ENCODE measurements around the gene SH3BP5.

The SH3BP5 gene

GRCh38 chr3:15324379-15324808 is 8.0 kb downstream of the SH3BP5 start:
- no peak for DNase-seq

- DNase-seq: no peak
Observed at GRCh38 chr3:15323063-15323462, 9.3 kb downstream of the SH3BP5 start.

DNA sequence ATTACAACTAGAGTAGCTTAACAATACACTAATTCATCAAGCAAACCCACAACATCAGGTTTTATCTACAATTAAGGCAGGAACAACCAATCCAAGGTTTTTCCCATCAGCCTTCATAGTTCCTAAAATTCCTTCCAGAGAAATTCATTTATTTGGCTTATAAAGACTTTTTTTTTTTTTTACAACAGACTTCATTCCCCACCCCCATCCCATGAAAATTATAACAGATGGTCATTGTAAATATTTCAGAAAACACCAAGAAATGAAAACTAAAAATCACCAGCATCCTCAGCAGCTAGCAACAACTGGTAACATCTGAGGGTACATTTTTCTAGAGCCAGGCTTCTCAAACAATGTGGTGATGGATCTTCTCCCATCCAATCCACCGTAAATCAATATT is 11.0 kb downstream of the SH3BP5 start:
- no peak for DNase-seq

- no peak for DNase-seq
Observed at GRCh38 chr3:15319575-15319974, 12.8 kb downstream of the SH3BP5 start.

GRCh38 chr3:15319136-15319535 is 13.2 kb downstream of the SH3BP5 start:
- DNase-seq: no peak

GRCh38 chr3:15318661-15319060 is 13.7 kb downstream of the SH3BP5 start:
- no peak for DNase-seq

DNA sequence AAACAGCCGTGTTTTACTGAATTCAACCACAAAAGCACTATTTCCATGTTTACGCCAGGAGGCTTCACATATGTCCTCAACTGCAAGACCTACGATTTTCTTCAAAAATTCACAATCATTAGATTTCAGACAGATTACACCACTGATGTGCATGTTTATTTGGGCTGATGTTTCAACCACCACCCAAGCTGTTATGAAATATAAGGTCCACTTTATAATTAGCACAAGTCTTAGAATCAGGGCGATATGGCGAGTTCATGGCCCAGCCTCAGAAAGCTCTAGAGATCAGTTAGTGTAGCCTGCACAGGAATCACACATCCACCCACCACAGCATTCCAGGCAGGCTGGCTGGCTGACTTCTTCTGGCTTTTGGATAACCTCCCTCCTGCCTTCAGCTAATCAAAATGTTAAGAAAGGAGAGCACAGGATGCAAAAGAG is 15.4 kb downstream of the SH3BP5 start:
- DNase-seq: no peak

- no peak for DNase-seq
Observed at GRCh38 chr3:15315003-15315402, 17.4 kb downstream of the SH3BP5 start.

DNA sequence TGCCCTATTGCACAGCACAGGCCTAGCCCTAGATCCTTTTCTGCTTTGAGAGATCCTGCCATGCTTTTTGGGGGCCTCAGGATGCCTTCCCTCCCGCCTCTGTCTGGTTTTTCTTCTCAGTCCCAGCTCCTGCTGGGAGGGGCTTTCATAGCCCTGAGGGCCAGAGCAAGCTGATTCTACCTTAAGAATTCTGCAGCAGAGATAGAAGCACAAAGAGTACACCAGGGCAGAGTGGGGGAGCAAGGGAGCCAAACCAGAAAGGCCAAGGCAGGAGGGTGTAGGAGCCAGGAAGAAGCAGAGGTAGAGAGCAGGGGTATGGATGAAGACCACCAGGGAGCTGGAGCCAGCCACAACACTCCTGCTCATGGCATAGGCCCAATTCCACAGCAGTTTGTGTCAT is 18.1 kb downstream of the SH3BP5 start:
- DNase-seq: no peak

DNA sequence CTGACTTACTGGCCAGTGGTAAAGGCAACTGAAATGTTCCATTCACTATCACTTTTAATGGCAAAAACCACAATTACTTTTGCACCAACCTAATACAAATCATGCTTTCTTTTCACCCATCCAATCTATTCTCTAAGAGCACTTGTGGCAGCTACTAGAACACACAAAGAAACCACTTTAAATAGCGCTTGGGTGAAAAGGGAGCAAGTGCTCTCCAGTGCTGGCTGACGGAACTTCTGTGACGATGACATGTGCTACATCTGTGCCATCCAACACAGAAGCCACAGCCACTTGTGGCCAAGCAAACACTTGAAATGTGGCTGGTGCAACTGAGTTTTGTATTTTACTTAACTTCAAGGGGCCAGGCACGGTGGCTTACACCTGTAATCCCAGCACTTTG is 18.9 kb downstream of the SH3BP5 start:
- no peak for DNase-seq

DNA sequence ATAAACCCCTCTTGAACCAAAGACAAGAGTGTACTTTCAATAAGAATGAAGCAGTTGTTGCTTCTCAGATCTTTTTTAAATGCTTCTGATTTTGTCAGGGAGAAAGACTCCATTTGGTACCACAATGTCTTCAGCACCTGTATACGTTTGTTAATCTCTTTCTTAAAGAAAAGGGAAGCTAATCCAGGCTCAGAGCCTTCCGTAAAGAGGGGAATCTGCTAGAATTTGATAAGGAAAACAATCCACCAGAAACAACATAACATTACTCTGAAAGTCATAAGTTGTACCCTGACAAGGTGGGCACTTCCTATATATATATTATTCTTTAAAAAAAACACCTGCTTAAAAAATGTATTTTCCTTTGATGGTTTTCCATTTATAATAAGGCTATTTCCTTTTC is 19.8 kb downstream of the SH3BP5 start:
- DNase-seq: no peak

GRCh38 chr3:15310491-15311370 is 21.7 kb downstream of the SH3BP5 start:
- peak; percentile 38 to 73 for DNase-seq

DNA sequence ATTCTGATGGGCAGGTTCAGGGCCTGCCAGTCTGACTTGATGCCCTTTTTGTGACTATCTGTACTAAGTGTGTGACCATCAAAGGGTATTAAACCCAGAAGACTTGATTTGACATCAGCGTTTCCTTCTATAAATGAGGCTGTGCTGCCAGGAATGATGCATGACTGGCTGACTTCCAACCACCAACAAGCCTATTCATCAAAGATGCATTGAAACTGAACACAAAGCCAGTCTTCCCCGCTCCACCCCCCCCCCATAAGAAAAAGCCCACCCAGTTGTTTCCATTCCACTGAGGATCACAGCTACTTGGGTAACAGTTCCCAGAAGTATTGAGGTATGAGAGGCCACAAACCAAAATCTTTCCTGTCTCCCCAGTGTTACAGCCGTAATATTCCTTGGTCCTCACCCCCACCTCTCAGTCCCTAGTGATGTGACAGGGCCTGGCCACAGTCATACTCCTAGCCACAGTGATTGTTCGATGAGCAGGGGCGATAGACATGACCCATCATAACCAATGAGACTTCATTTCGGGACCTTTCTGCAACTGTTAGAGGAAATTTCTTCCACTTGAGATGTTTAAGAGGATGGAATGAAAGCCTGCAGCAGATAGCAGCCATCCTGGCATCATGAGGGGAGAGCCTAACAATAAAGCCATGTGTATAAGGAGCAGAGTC is 22.6 kb downstream of the SH3BP5 start:
- no peak for DNase-seq

DNA sequence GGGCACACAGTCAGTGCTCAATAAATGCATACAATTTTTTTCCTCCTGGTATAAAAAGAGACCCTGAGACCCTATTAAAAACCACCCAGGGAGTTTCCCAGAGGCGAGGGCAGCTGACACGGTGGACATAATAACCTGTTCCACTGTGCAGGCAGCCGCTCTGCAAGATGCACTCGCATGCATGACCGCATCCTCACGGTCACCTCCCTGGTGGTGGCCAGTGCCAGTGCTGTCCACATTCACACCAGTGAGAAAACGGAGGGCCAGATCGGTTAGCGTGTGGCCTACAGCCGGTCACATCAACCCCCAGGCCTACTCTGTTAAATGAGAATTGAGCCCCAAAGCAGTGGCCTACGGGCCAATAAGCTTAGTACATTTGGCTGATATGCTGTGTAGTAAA is 24.8 kb downstream of the SH3BP5 start:
- no peak for DNase-seq

- no peak for DNase-seq
Observed at GRCh38 chr3:15306979-15307359, 25.4 kb downstream of the SH3BP5 start.

- no peak for DNase-seq
Observed at GRCh38 chr3:15305359-15305844, 27.0 kb downstream of the SH3BP5 start.

GRCh38 chr3:15303728-15304127 is 28.7 kb downstream of the SH3BP5 start:
- no peak for DNase-seq

GRCh38 chr3:15303216-15303615 is 29.2 kb downstream of the SH3BP5 start:
- no peak for DNase-seq

- no peak for DNase-seq
Observed at GRCh38 chr3:15301761-15302160, 30.6 kb downstream of the SH3BP5 start.

- no peak for DNase-seq
Observed at GRCh38 chr3:15300323-15301078, 31.9 kb downstream of the SH3BP5 start.

DNA sequence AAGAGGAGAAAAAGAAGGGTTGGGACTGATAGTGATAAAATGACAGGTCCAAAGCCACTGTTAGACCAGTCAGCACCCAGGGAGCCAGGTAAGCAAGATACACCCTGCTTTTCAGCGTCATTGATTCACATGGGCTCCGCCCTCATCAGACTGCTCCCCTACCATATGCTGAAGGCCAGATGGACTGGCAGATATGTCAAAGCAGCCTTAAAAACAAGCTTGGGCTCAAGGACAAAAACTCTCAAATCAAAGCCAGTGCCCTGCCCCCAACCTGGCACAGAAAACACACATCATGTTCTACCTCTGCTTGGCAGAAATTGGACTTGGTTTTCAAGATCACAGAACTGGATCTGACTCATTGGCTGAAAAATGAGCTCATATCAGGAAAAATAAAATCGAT is 33.4 kb downstream of the SH3BP5 start:
- no peak for DNase-seq

DNA sequence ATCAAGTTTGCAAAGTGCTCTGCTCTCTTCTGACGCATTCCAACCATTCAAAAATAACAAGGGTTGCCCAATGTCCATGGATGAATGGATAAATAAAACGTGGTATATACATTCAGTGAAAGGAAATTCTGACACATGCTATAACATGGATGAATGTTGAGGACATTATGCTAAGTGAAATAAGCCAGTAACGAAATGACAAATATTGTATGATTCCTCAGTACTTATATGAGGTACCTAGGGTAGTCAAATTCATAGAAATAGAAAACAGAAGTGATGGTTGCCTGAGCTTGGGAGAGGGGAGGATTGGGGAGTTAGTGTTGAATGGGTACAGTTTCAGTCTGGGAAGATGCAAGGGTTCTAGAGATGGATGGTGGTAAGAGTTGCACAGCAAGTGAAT is 33.9 kb downstream of the SH3BP5 start:
- no peak for DNase-seq

GRCh38 chr3:15297608-15298350 is 34.6 kb downstream of the SH3BP5 start:
- no peak for DNase-seq
